ENCODE measurements around the gene PACSIN1. TPM values are rescaled to one million over a fixed set of nuclear protein-coding genes. Genes with fewer than 3 reads are reported as not detected.

The PACSIN1 gene
- total RNA-seq, 1 experiment from 2014 or later = not detected

DNA sequence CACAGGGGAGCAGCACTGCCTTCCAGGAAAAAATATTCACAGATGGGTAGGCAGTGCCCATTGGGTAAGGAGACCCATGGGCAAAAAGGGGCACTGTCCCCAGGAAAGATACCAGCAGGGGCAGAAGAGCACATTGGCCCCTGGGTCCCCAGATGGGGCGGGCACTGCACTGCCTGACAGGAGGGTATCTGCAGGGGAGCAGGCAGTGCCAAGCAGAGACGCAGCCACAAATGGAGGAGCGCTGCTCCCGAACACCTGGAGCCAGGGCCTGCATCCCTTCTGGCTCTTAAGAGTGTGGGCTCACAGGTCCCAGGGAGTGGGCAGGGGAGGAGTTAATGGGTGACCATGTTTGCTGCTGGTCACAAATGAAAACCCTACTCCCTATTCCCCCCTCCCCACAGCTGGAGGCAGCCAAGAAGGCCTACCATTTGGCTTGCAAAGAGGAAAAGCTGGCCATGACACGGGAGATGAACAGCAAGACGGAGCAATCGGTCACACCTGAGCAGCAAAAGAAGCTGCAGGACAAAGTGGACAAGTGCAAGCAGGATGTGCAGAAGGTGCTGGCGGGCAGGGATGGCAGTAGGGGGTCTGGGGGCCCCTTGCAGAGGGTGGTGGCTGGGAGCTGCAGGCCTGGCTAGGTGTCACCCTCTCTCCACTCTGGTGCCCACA lies 63.3 kb downstream of the PACSIN1 start:
- no peak for TF ChIP-seq CTCF (conservative IDR thresholded peaks at IDR 0.05; ENCODE audit: low read depth, low read length)
- TF ChIP-seq EZH2 (IDR thresholded peaks at IDR 0.05; ENCODE audit: borderline replicate concordance, low read depth, low read length, poor library complexity, severe bottlenecking) = no peak
- Histone ChIP-seq H3K4me3 (ENCODE audit: low read depth, low read length, poor library complexity, severe bottlenecking) (no peak overlapping the region), H3K9me3 (ENCODE audit: low read depth, low read length, poor library complexity, severe bottlenecking) (no peaks in the 10 kb centered on the region), H3K27ac (ENCODE audit: low read depth, low read length, poor library complexity, severe bottlenecking) (no peak overlapping the region), H3K4me1 (ENCODE audit: insufficient read depth, low read length, poor library complexity, severe bottlenecking) (peaks cover 7% of the 10 kb centered on the region), H3K36me3 (ENCODE audit: insufficient read depth, low read length, poor library complexity, severe bottlenecking) (no peaks in the 10 kb centered on the region), H3K27me3 (replicated peaks; ENCODE audit: insufficient read depth, low read depth, low read length, poor library complexity) (no peaks in the 10 kb centered on the region)
- intact Hi-C loops (cut with micrococcal nuclease; ENCODE audit: unreplicated experiment) = loop anchor here (5.0 kb wide), 1 partner anchor 78 kb away; no protein-coding TSS in a partner anchor
- ChIA-PET POLR2A (ENCODE audit: low non-redundant PET) (no interaction called here), CTCF (no interaction called here)
- BruUV-seq (replicated peaks) = no TSS peak
- DNase-seq (ENCODE audit: low spot score) = no peak

- BruUV-seq (replicated peaks) = no TSS peak
- H3K4me1 ChIP-seq (ENCODE audit: insufficient read depth, low read length, poor library complexity, severe bottlenecking) = peaks cover 7% of the 10 kb centered on the region
- no peaks in the 10 kb centered on the region for H3K36me3 ChIP-seq (ENCODE audit: insufficient read depth, low read length, poor library complexity, severe bottlenecking)
- no peak for DNase-seq (ENCODE audit: low spot score)
- POLR2A ChIA-PET (ENCODE audit: low non-redundant PET) = no interaction called here
- H3K27me3 ChIP-seq (replicated peaks; ENCODE audit: insufficient read depth, low read depth, low read length, poor library complexity) = no peaks in the 10 kb centered on the region
- no peaks in the 10 kb centered on the region for H3K9me3 ChIP-seq (ENCODE audit: low read depth, low read length, poor library complexity, severe bottlenecking)
- CTCF ChIA-PET = no interaction called here
- no peak overlapping the region for H3K4me3 ChIP-seq (ENCODE audit: low read depth, low read length, poor library complexity, severe bottlenecking)
- no peak for TF ChIP-seq EZH2 (IDR thresholded peaks at IDR 0.05; ENCODE audit: borderline replicate concordance, low read depth, low read length, poor library complexity, severe bottlenecking)
- H3K27ac ChIP-seq (ENCODE audit: low read depth, low read length, poor library complexity, severe bottlenecking) = no peak overlapping the region
- intact Hi-C loops (cut with micrococcal nuclease; ENCODE audit: unreplicated experiment) = loop anchor here (5.0 kb wide), 1 partner anchor 78 kb away; no protein-coding TSS in a partner anchor
Measured at GRCh38 chr6:34529665-34530327, 63.9 kb downstream of the PACSIN1 start.

DNA sequence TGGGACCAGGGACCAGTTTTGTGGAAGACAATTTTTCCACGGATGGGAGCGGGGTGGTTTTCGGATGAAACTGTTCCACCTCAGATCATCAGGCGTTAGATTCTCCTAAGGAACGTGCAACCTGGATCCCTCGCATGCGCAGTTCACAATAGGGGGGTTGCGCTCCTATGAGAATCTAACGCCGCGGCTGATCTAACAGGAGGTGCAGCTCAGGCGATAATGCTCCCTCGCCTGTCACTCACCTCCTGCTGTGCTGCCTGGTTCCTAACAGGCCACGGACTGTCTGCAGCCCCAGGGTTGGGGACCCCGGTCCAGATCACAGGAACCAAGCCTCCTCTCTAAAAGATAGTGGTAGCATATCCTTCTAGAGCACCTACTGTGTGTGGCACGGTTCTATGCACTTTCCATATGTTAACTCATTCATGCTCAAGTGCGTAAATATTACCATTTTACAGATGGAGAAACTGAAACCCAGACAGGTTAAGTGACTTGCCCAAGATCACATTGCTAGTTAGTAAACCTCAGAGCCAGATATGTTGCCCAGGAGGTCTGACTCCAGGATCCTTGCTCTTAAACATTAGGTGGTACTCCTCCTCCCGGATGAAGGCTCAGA lies 65.0 kb downstream of the PACSIN1 start:
- H3K4me1 ChIP-seq (ENCODE audit: insufficient read depth, low read length, poor library complexity, severe bottlenecking) = peaks cover 7% of the 10 kb centered on the region
- no TSS peak for BruUV-seq (replicated peaks)

More for the DNA sequence above, 65.0 kb downstream of the PACSIN1 start:
- no peak for TF ChIP-seq EZH2 (IDR thresholded peaks at IDR 0.05; ENCODE audit: borderline replicate concordance, low read depth, low read length, poor library complexity, severe bottlenecking)
- TF ChIP-seq CTCF (conservative IDR thresholded peaks at IDR 0.05; ENCODE audit: low read depth, low read length) = no peak
- H3K27ac ChIP-seq (ENCODE audit: low read depth, low read length, poor library complexity, severe bottlenecking) = no peak overlapping the region
- CTCF ChIA-PET = no interaction called here
- DNase-seq (ENCODE audit: low spot score) = no peak
- no peak overlapping the region for H3K4me3 ChIP-seq (ENCODE audit: low read depth, low read length, poor library complexity, severe bottlenecking)
- no peaks in the 10 kb centered on the region for H3K9me3 ChIP-seq (ENCODE audit: low read depth, low read length, poor library complexity, severe bottlenecking)
- H3K27me3 ChIP-seq (replicated peaks; ENCODE audit: insufficient read depth, low read depth, low read length, poor library complexity) = no peaks in the 10 kb centered on the region
- POLR2A ChIA-PET (ENCODE audit: low non-redundant PET) = no interaction called here
- intact Hi-C loops (cut with micrococcal nuclease; ENCODE audit: unreplicated experiment) = no loop called here
- no peaks in the 10 kb centered on the region for H3K36me3 ChIP-seq (ENCODE audit: insufficient read depth, low read length, poor library complexity, severe bottlenecking)
